Left renal cortex interstitium (tissue), 4 donors: ENCODE data around the gene SUZ12. TPM values are rescaled to one million over a fixed set of nuclear protein-coding genes. Genes with fewer than 3 reads are reported as not detected.
"Not testable (repeated sequence)": the region's sequence is repeated elsewhere in the genome, so short reads cannot be mapped to it uniquely, and the experiment has no call there.

ENCODE experiments used
- DNase-seq, 4 donors: peaks; one replicate each; pipeline ENCODE4 v3.0.0-alpha.2; 2013; ENCODE audit warnings: low read depth in 4 of 4, low spot score in 2 of 4, missing footprints in 1 of 4
- polyA plus RNA-seq, 4 donors: library from polyadenylated mRNA; unstranded; fragments of 120-200 nt; gene quantifications; one replicate each; pipeline ENCODE4 v1.2.1, GENCODE V29; 2013; ENCODE audit not compliant: insufficient read length in 4 of 4

SUZ12 gene
- polyA plus RNA-seq = 10 to 100 TPM; 42.4 to 51.0 (median 46.4) TPM

DNA sequence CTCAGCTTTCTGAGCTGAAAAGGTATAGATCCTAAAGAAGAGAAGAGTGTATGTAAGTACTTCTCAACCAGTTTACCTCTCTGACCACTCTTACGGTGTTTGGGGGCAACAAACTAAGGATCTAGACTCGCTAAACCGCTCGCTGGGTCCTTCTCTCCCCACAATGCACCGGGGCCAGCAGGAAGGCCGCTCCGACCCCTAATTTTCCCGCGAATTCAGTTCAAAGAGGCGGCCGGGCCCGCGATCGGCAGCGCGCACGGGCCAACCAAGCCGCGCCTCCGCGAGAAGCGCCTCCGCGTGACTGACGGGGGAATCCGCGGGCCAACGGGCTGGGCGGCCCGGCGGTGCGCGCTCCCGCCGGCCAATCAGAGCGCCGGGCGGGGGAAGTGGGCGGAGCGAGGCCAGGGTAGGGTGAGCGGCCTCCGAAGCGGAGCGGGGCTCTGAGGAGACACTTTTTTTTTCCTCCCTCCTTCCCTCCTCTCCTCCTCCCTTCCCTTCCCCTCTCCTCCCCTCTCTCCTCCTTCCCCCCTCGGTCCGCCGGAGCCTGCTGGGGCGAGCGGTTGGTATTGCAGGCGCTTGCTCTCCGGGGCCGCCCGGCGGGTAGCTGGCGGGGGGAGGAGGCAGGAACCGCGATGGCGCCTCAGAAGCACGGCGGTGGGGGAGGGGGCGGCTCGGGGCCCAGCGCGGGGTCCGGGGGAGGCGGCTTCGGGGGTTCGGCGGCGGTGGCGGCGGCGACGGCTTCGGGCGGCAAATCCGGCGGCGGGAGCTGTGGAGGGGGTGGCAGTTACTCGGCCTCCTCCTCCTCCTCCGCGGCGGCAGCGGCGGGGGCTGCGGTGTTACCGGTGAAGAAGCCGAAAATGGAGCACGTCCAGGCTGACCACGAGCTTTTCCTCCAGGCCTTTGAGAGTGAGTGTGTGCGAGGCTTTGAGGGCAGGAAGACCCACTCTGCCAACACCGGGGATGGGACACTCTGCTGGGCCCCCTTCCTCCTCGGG lies at the start of gene SUZ12:
Gene SUZ12, plus strand, starts transcription at position 393 of the 995 bp plus-strand sequence. Its CDS starts 240 bp downstream, at position 633.
- peak; percentile 69 to 82 (median 76) for DNase-seq

GRCh38 chr17:31888124-31888523 lies 48.7 kb upstream of the SUZ12 start:
- no peak for DNase-seq

DNA sequence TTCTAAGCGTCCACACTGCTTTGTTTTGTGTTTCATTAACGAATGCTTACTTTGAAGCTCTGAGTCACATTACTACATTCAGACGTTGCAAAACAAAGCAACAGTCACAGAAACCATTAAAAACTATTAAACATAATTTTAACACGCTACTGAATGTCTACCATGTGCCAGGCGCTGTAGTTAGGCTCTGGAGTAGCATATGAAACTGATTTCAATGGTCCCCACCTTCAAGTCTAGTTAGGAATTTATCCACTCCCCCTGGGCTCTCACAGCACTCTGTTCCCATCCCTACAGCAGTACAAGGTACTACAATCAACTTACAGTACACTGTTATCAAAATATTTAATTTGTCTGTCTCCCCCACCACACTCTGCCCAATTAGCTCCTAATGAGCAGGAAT lies 35.9 kb upstream of the SUZ12 start:
- no peak for DNase-seq

DNA sequence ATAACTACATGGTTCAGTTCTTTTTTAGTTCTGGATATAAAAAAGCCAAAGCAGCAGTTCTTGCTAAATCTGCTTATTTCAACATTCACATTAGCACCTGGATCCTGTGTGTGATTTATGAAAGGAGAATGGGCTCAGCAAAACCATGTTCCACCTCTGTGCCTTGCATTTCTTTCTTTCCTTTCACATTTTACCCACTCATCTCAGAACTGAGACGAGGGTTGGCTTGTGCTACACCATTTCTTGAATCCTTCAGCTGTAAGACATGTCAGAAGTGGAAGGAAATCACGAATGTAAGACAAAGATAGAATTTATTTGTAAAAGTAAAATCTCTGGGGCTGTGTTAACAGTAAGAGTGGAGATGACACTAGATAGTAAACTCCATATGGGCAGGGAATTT lies 34.1 kb upstream of the SUZ12 start:
- no peak for DNase-seq

DNA sequence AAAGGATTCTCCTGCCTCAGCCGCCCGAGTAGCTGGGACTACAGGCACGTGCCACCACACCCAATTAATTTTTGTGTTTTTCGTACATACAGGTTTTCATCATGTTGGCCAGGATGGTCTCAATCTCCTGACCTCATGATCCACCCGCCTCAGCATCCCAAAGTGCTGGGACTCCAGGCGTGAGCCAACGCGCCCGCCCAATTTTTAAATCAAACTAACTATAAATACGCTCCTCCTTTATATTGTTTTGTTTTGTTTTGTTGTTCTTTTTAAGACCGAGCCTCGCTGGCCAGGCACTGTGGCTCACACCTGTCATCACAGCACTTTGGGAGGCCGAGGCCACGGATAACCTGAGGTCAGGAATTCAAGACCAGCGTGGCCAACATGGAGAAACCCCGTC lies 33.4 kb upstream of the SUZ12 start:
- DNase-seq = no peak

- peak in 1 of 4 donors; percentile 38 for DNase-seq
Observed at GRCh38 chr17:31907342-31907962, 29.4 kb upstream of the SUZ12 start.

GRCh38 chr17:31908386-31908785 lies 28.4 kb upstream of the SUZ12 start:
- DNase-seq = no peak

- not testable (repeated sequence) for DNase-seq
Observed at GRCh38 chr17:31912705-31913104, 24.1 kb upstream of the SUZ12 start.

DNA sequence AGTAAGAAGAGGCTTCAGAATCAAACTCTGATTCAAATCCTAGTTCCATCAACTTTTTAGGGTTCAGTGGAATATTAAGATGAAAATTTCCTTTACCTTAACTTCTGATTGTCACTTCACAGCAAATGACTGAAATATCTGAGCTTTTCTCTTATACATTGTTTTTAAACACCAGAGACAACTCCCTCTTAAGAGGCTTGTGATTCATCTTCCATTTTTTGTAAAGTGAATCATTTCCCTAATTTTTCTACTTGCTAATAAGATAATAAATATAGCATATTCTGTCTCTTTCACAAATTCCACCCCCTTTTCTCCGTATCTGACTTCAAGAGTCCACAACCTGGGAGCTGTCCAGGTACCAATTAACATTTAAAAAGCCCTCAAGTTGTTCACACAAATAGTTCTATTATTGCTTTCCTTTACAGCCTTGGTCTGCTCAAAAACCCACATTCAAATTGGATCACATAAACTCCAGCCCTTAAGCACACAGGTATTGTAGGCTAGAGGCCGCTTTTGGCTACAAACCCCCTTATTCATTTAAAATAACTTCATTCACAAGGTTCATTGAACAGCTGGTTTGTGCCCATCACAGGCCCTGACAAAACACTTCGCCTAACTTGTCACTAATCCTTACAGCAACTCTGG lies 21.2 kb upstream of the SUZ12 start:
- DNase-seq = no peak

- DNase-seq = no peak
Observed at GRCh38 chr17:31916491-31917064, 20.2 kb upstream of the SUZ12 start.

DNA sequence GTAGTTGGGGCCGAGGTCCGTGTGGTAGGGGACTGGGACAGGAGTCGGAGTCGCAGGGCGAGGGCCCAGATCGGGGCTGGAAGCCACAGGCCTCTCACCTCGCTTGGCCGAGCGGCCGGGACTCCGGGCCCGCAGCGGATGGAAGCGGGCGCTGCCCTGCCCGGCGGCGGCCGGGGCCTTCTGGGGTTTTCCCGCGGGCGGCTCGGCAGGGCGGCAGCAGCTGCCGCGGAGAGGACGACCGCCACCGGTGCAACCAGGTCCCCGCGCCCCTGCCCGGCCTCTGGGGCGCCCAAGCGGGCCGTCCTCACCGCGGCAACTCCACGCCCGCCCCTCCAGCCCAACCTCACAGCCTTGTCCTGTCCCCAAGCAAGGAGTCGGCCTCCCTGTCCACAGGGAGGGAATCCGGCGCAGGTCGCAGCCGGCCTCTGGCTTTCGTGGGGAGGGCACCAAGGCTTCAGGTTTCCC lies 19.7 kb upstream of the SUZ12 start:
- no peak for DNase-seq

GRCh38 chr17:31917721-31918120 lies 19.1 kb upstream of the SUZ12 start:
- DNase-seq = not testable (repeated sequence)

- DNase-seq = no peak
Observed at GRCh38 chr17:31918701-31919128, 18.1 kb upstream of the SUZ12 start.

DNA sequence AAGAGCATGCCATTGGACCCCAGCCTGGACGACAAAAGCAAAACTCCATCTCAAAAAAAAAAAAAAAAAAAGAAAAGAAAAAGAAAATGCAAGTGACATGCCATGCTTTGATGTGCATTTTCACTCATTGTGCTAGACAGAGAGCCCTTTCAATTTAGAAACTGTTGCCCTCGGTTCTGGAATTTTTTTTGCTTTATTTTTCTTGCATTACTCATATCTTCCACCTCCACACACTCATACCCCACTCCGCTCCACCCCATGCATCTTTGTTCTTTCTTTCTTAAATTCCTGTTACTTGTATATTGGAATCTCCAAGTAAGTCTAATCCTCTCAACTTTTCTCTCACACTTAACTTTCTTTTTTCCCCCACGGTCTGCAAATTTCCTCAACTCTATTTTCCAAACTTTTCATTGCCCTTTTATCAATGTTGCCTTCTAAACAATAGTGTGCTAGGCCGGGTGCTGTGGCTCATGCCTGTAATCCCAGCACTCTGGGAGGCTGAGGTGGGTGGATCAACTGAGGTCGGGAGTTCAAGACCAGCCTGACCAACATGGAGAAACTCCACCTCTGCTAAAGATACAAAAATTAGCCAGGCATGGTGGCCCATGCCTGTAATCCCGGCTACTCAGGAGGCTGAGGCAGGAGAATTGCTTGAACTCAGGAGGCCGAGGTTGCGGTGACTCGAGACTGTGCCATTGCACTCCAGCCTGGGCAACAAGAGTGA lies 16.8 kb upstream of the SUZ12 start:
- no peak for DNase-seq

GRCh38 chr17:31926100-31926729 lies 10.6 kb upstream of the SUZ12 start:
- DNase-seq = no peak

DNA sequence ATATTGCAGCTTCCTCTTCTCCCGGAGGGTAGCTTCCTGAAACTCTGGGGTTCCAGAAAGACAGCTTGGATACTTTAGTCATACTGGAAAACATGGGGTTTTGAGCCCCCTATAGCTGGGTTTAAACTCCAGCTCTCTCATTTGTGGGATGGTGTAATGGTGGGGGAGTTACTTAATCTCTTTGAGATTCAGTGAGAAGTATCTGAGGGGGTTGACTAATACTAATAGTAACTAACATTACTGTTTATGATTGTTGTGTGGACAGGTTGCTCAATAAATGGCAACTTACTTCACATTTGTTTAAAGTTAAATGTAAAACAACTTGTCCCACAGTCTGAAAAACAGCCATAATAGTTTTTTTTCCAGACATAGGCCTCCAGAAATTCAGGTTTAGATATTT lies 5.1 kb upstream of the SUZ12 start:
- no peak for DNase-seq

- no peak for DNase-seq
Observed at GRCh38 chr17:31935512-31935911, 1.3 kb upstream of the SUZ12 start.

GRCh38 chr17:31937926-31938641 lies 1.3 kb downstream of the SUZ12 start:
- not testable (repeated sequence) for DNase-seq

- not testable (repeated sequence) for DNase-seq
Observed at GRCh38 chr17:31941916-31942315, 5.1 kb downstream of the SUZ12 start.
